22Rv1 (cell line): ENCODE results near the gene SLC4A11.

ENCODE experiments used
- CTCF ChIP-seq: fragments of 450-650 bp; IDR thresholded peaks from 2 replicates; pipeline ENCODE4 v1.5.1; 2017; ENCODE audit warnings: mild to moderate bottlenecking
- ZFX ChIP-seq: fragments of 450-650 bp; IDR thresholded peaks from 2 replicates; pipeline ENCODE4 v1.6.1; 2017; ENCODE audit warnings: antibody characterized with exemption, borderline replicate concordance

- TF ChIP-seq CTCF (no peak), ZFX (no peak)
Measured at GRCh38 chr20:3283222-3283820, 44.3 kb upstream of the SLC4A11 start.
